ENCODE results near the gene MSRB3. TPM values are rescaled to one million over a fixed set of nuclear protein-coding genes. Genes with fewer than 3 reads are reported as not detected.

MSRB3 gene
- total and polyA plus RNA-seq, 2 donors (not counting 1 experiment from before 2014, with no cell fraction given) = 46.9 to 105 TPM

GRCh38 chr12:65458718-65459117 lies 180.2 kb downstream of the MSRB3 start:
- Histone ChIP-seq H3K9me3 (ENCODE audit: control insufficient read depth, insufficient read depth, low read depth, low read length) (no peaks in the 10 kb centered on the region), H2AFZ (ENCODE audit: low read length) (no peak overlapping the region), H3K79me2 (ENCODE audit: control insufficient read depth, insufficient read depth, low read length) (no peaks in the 10 kb centered on the region), H3K27ac (ENCODE audit: insufficient read depth, low read length) (no peak overlapping the region), H4K20me1 (ENCODE audit: control insufficient read depth, extremely low read depth, insufficient read depth, low read length) (no peaks in the 10 kb centered on the region), H3K36me3 (ENCODE audit: control insufficient read depth, insufficient read depth, low read length) (peaks cover 2% of the 10 kb centered on the region), H3K9ac (ENCODE audit: insufficient read depth, low read length) (no peak overlapping the region), H3K4me3 (replicated peaks in 1 of 4; ENCODE audit: control extremely low read depth in 1 of 4, insufficient read depth in 1 of 4, low read depth in 3 of 4, low read length in 4 of 4) (no peak overlapping the region), H3K27me3 (ENCODE audit: control insufficient read depth, insufficient read depth, low read length) (no peaks in the 10 kb centered on the region), H3K4me2 (ENCODE audit: extremely low read depth, insufficient read depth, low read length) (no peak overlapping the region), H3K4me1 (ENCODE audit: control insufficient read depth, extremely low read depth, insufficient read depth, low read length) (no peaks in the 10 kb centered on the region)
- no peak for DNase-seq (ENCODE audit: low read depth in 2 of 2)
- TF ChIP-seq EZH2 (IDR thresholded peaks at IDR 0.05; ENCODE audit: low read length, missing control alignments) (no peak), CTCF (conservative IDR thresholded peaks at IDR 0.05 in 1 of 2, IDR thresholded peaks at IDR 0.05 in 1 of 2; ENCODE audit: low read depth in 1 of 2, low read length in 2 of 2) (no peak)

GRCh38 chr12:65459545-65459944 lies 181.1 kb downstream of the MSRB3 start:
- Histone ChIP-seq H3K27ac (ENCODE audit: insufficient read depth, low read length) (no peak overlapping the region), H3K4me2 (ENCODE audit: extremely low read depth, insufficient read depth, low read length) (no peak overlapping the region), H3K79me2 (ENCODE audit: control insufficient read depth, insufficient read depth, low read length) (no peaks in the 10 kb centered on the region), H2AFZ (ENCODE audit: low read length) (no peak overlapping the region), H4K20me1 (ENCODE audit: control insufficient read depth, extremely low read depth, insufficient read depth, low read length) (no peaks in the 10 kb centered on the region), H3K4me1 (ENCODE audit: control insufficient read depth, extremely low read depth, insufficient read depth, low read length) (peaks cover 2% of the 10 kb centered on the region), H3K4me3 (replicated peaks in 1 of 4; ENCODE audit: control extremely low read depth in 1 of 4, insufficient read depth in 1 of 4, low read depth in 3 of 4, low read length in 4 of 4) (no peak overlapping the region), H3K36me3 (ENCODE audit: control insufficient read depth, insufficient read depth, low read length) (peaks cover 2% of the 10 kb centered on the region), H3K27me3 (ENCODE audit: control insufficient read depth, insufficient read depth, low read length) (no peaks in the 10 kb centered on the region), H3K9me3 (ENCODE audit: control insufficient read depth, insufficient read depth, low read depth, low read length) (no peaks in the 10 kb centered on the region), H3K9ac (ENCODE audit: insufficient read depth, low read length) (no peak overlapping the region)
- TF ChIP-seq CTCF (conservative IDR thresholded peaks at IDR 0.05 in 1 of 2, IDR thresholded peaks at IDR 0.05 in 1 of 2; ENCODE audit: low read depth in 1 of 2, low read length in 2 of 2) = no peak
- no peak for DNase-seq (ENCODE audit: low read depth in 2 of 2)

GRCh38 chr12:65460063-65460462 lies 181.6 kb downstream of the MSRB3 start:
- no peak for DNase-seq (ENCODE audit: low read depth in 2 of 2)
- Histone ChIP-seq H3K9ac (ENCODE audit: insufficient read depth, low read length) (no peak overlapping the region), H3K4me2 (ENCODE audit: extremely low read depth, insufficient read depth, low read length) (no peak overlapping the region), H3K4me3 (replicated peaks in 1 of 4; ENCODE audit: control extremely low read depth in 1 of 4, insufficient read depth in 1 of 4, low read depth in 3 of 4, low read length in 4 of 4) (no peak overlapping the region), H3K79me2 (ENCODE audit: control insufficient read depth, insufficient read depth, low read length) (no peaks in the 10 kb centered on the region), H2AFZ (ENCODE audit: low read length) (no peak overlapping the region), H3K9me3 (ENCODE audit: control insufficient read depth, insufficient read depth, low read depth, low read length) (no peaks in the 10 kb centered on the region), H4K20me1 (ENCODE audit: control insufficient read depth, extremely low read depth, insufficient read depth, low read length) (no peaks in the 10 kb centered on the region), H3K4me1 (ENCODE audit: control insufficient read depth, extremely low read depth, insufficient read depth, low read length) (peaks cover 5% of the 10 kb centered on the region), H3K27me3 (ENCODE audit: control insufficient read depth, insufficient read depth, low read length) (no peaks in the 10 kb centered on the region), H3K27ac (ENCODE audit: insufficient read depth, low read length) (no peak overlapping the region), H3K36me3 (ENCODE audit: control insufficient read depth, insufficient read depth, low read length) (peaks cover 2% of the 10 kb centered on the region)
- no peak for TF ChIP-seq EZH2 (IDR thresholded peaks at IDR 0.05; ENCODE audit: low read length, missing control alignments)
- TF ChIP-seq CTCF (conservative IDR thresholded peaks at IDR 0.05 in 1 of 2, IDR thresholded peaks at IDR 0.05 in 1 of 2; ENCODE audit: low read depth in 1 of 2, low read length in 2 of 2) = no peak
